H9 (cell line): ENCODE measurements around the gene KIF26B. TPM values are rescaled to one million over a fixed set of nuclear protein-coding genes. Genes with fewer than 3 reads are reported as not detected.

Experiments used
- DNase-seq: peaks from one replicate; pipeline ENCODE4 v3.0.0-alpha.2; 2017
- H2AFZ ChIP-seq: one replicate; pipeline ENCODE4 v1.6.1; 2013; ENCODE audit warnings: mild to moderate bottlenecking, low read length, control low read depth, moderate library complexity
- H2AK5ac ChIP-seq: 2 replicates; pipeline ENCODE4 v1.6.1; 2013; ENCODE audit warnings: low read length, control low read depth, mixed read lengths; ENCODE audit not compliant: insufficient read length
- H2BK120ac ChIP-seq: one replicate; pipeline ENCODE4 v1.6.1; 2013; ENCODE audit warnings: low read depth, mild to moderate bottlenecking, low read length, control low read depth, inconsistent platforms; ENCODE audit not compliant: poor library complexity, severe bottlenecking
- H2BK12ac ChIP-seq: 2 replicates; pipeline ENCODE4 v1.6.1; 2013; ENCODE audit warnings: low read length, control low read depth, mixed read lengths, low read depth; ENCODE audit not compliant: insufficient read length
- H2BK15ac ChIP-seq: 2 replicates; pipeline ENCODE4 v1.6.1; 2013; ENCODE audit warnings: low read depth, low read length, control low read depth
- H2BK20ac ChIP-seq: one replicate; pipeline ENCODE4 v1.6.1; 2013; ENCODE audit warnings: low read depth, mild to moderate bottlenecking, low read length, control low read depth, inconsistent platforms; ENCODE audit not compliant: poor library complexity, severe bottlenecking
- H2BK5ac ChIP-seq: 2 replicates; pipeline ENCODE4 v1.6.1; 2013; ENCODE audit warnings: low read length, control low read depth, mixed read lengths; ENCODE audit not compliant: insufficient read length
- H3K14ac ChIP-seq: 2 replicates; pipeline ENCODE4 v1.6.1; 2013; ENCODE audit warnings: low read length, control low read depth; ENCODE audit not compliant: insufficient read depth
- H3K18ac ChIP-seq: 2 replicates; pipeline ENCODE4 v1.6.1; 2013; ENCODE audit warnings: low read depth, mild to moderate bottlenecking, mixed read lengths, low read length, control low read depth; ENCODE audit not compliant: insufficient read length
- H3K23ac ChIP-seq: 2 replicates; pipeline ENCODE4 v1.6.1; 2013; ENCODE audit warnings: low read length, control low read depth, mixed read lengths, low read depth; ENCODE audit not compliant: insufficient read length
- H3K23me2 ChIP-seq: 2 replicates; pipeline ENCODE4 v1.6.1; 2013; ENCODE audit warnings: low read depth, mild to moderate bottlenecking, mixed read lengths, low read length, control low read depth; ENCODE audit not compliant: insufficient read length, poor library complexity, severe bottlenecking
- H3K27ac ChIP-seq: 2 replicates; pipeline ENCODE4 v1.5.1; 2013; ENCODE audit warnings: low read length, control low read depth, mixed read lengths, low read depth; ENCODE audit not compliant: insufficient read length
- H3K27me3 ChIP-seq: 2 replicates; pipeline ENCODE4 v1.6.1; 2013; ENCODE audit warnings: low read length, control low read depth, inconsistent platforms; ENCODE audit not compliant: insufficient read depth
- H3K4ac ChIP-seq: 2 replicates; pipeline ENCODE4 v1.6.1; 2013; ENCODE audit warnings: low read depth, mild to moderate bottlenecking, control low read depth, inconsistent platforms, low read length, moderate library complexity
- H3K4me1 ChIP-seq: 2 replicates; pipeline ENCODE4 v1.6.1; 2013; ENCODE audit warnings: low read length, control low read depth, inconsistent platforms; ENCODE audit not compliant: insufficient read depth
- H3K4me2 ChIP-seq: 2 replicates; pipeline ENCODE4 v1.6.1; 2013; ENCODE audit warnings: low read length, control low read depth, mixed read lengths; ENCODE audit not compliant: insufficient read length, insufficient read depth
- H3K56ac ChIP-seq: 2 replicates; pipeline ENCODE4 v1.6.1; 2013; ENCODE audit warnings: low read depth, mild to moderate bottlenecking, mixed read lengths, low read length, control low read depth; ENCODE audit not compliant: insufficient read length
- H3K79me1 ChIP-seq: 2 replicates; pipeline ENCODE4 v1.6.1; 2013; ENCODE audit warnings: low read depth, mild to moderate bottlenecking, moderate library complexity, low read length, control low read depth, inconsistent platforms; ENCODE audit not compliant: insufficient read depth, poor library complexity, severe bottlenecking
- H3K79me2 ChIP-seq: 2 replicates; pipeline ENCODE4 v1.6.1; 2013; ENCODE audit warnings: low read length, control low read depth, inconsistent platforms; ENCODE audit not compliant: insufficient read depth
- H3K9ac ChIP-seq: 2 replicates; pipeline ENCODE4 v1.6.1; 2013; ENCODE audit warnings: low read length, control low read depth, mixed read lengths; ENCODE audit not compliant: insufficient read length; ENCODE audit errors: extremely low read depth
- H3K9me3 ChIP-seq: one replicate; pipeline ENCODE4 v1.6.1; 2013; ENCODE audit warnings: low read depth, low read length, inconsistent platforms; ENCODE audit not compliant: control insufficient read depth
- H3T11ph ChIP-seq: one replicate; pipeline ENCODE4 v1.6.1; 2013; ENCODE audit warnings: mild to moderate bottlenecking, low read length, control low read depth, inconsistent platforms
- H4K20me1 ChIP-seq: one replicate; pipeline ENCODE4 v1.6.1; 2013; ENCODE audit not compliant: control insufficient read depth, insufficient read length, insufficient read depth
- H4K5ac ChIP-seq: 2 replicates; pipeline ENCODE4 v1.6.1; 2013; ENCODE audit warnings: low read depth, mild to moderate bottlenecking, mixed read lengths, low read length, control low read depth; ENCODE audit not compliant: insufficient read length
- H4K8ac ChIP-seq: replicated peaks from 2 replicates; pipeline ENCODE4 v1.6.1; 2013; ENCODE audit warnings: low read length, control low read depth, mixed read lengths, low read depth; ENCODE audit not compliant: insufficient read length
- H4K91ac ChIP-seq: 2 replicates; pipeline ENCODE4 v1.6.1; 2013; ENCODE audit warnings: low read depth, mild to moderate bottlenecking, moderate library complexity, mixed read lengths, low read length, control low read depth; ENCODE audit not compliant: insufficient read length
- H3K27ac Mint-ChIP-seq, 3 experiments: 2 replicates in 2 of 3; 3 replicates in 1 of 3; pipeline ENCODE4 v1.8.0; 2020 to 2021; ENCODE audit warnings: mixed read lengths in 3 of 3, mild to moderate bottlenecking in 1 of 3, moderate library complexity in 1 of 3
- H3K27me3 Mint-ChIP-seq: 2 replicates; pipeline ENCODE4 v1.8.0; 2021; ENCODE audit warnings: low read depth, mild to moderate bottlenecking, moderate library complexity, mixed read lengths
- H3K36me3 Mint-ChIP-seq, 3 experiments: 2 replicates in 2 of 3; 3 replicates in 1 of 3; pipeline ENCODE4 v1.8.0; 2020 to 2021; ENCODE audit warnings: low read depth in 3 of 3, mixed read lengths in 3 of 3; ENCODE audit not compliant: insufficient read depth in 1 of 3
- H3K4me1 Mint-ChIP-seq, 2 experiments: 2 replicates each; pipeline ENCODE4 v1.8.0; 2020; ENCODE audit warnings: mixed read lengths in 2 of 2
- H3K4me3 Mint-ChIP-seq, 2 experiments: 2 replicates in 1 of 2; 3 replicates in 1 of 2; pipeline ENCODE4 v1.8.0; 2020 to 2021; ENCODE audit warnings: mild to moderate bottlenecking in 2 of 2, mixed read lengths in 2 of 2, moderate library complexity in 1 of 2
- H3K9me3 Mint-ChIP-seq, 2 experiments: 2 replicates in 1 of 2; 3 replicates in 1 of 2; pipeline ENCODE4 v1.8.0; 2020; ENCODE audit warnings: mild to moderate bottlenecking in 2 of 2, mixed read lengths in 2 of 2, moderate library complexity in 1 of 2
- CTCF ChIP-seq: fragments of 200-600 bp; sonication (generic); conservative IDR thresholded peaks from 3 replicates; pipeline ENCODE4 v1.8.0; 2021; ENCODE audit warnings: antibody characterized with exemption, mild to moderate bottlenecking
- WGBS: extraction: QIAGEN DNeasy Blood & Tissue Kit; methylation state at CpG from one replicate; pipeline ENCODE4 v1.1.7; 2013; ENCODE audit warnings: missing lambda C conversion rate, low lambda C conversion rate, mixed read lengths; ENCODE audit not compliant: insufficient read length; ENCODE audit errors: extremely low coverage; 5-methylcytosine and 5-hydroxymethylcytosine counted together
- total RNA-seq: library from RNA; stranded (reverse); gene quantifications from 2 replicates; pipeline ENCODE4 v1.2.1, GENCODE V29; 2021

Gene KIF26B
- total RNA-seq, 1 experiment from 2014 or later = 0.13 TPM

GRCh38 chr1:245440922-245441321 is 286.1 kb downstream of the KIF26B start:
- no peak overlapping the region for H2BK120ac ChIP-seq
- no peak overlapping the region for H3K14ac ChIP-seq
- Mint-ChIP-seq H3K9me3 (peaks cover 0 to 2% of the 10 kb centered on the region in 2 experiments; a peak in 1 of 5 replicates), H3K4me1 (0 out of 4 replicates have a peak, but pooled peaks cover 0 to 2% of the 10 kb centered on the region in 2 experiments), H3K36me3 (no peaks in the 10 kb centered on the region), H3K4me3 (no peak overlapping the region), H3K27me3 (no peaks in the 10 kb centered on the region; the same call in 1 of the 2 replicates), H3K27ac (no peak overlapping the region)
- H3K4ac ChIP-seq = no peak overlapping the region
- H2AK5ac ChIP-seq = no peak overlapping the region
- no peaks in the 10 kb centered on the region for H3K23me2 ChIP-seq
- no peaks in the 10 kb centered on the region for H3K79me2 ChIP-seq
- H3K23ac ChIP-seq = no peak overlapping the region
- no peak overlapping the region for H2BK5ac ChIP-seq
- no peak overlapping the region for H3T11ph ChIP-seq
- H3K27ac ChIP-seq = no peak overlapping the region
- no peak overlapping the region for H4K91ac ChIP-seq
- H3K9ac ChIP-seq = no peak overlapping the region
- no peaks in the 10 kb centered on the region for H4K20me1 ChIP-seq
- no peaks in the 10 kb centered on the region for H3K79me1 ChIP-seq
- no peaks in the 10 kb centered on the region for H3K9me3 ChIP-seq
- WGBS = no CpG with 5 or more reads among the region's 7 CpGs
- H2BK15ac ChIP-seq = no peak overlapping the region
- H4K8ac ChIP-seq = no peak overlapping the region
- H2BK12ac ChIP-seq = no peak overlapping the region
- no peak overlapping the region for H3K18ac ChIP-seq
- H3K4me2 ChIP-seq = no peak overlapping the region
- no peak for TF ChIP-seq CTCF
- H3K4me1 ChIP-seq = no peaks in the 10 kb centered on the region
- H4K5ac ChIP-seq = no peak overlapping the region
- no peak for DNase-seq
- no peaks in the 10 kb centered on the region for H3K27me3 ChIP-seq
- H3K56ac ChIP-seq = no peak overlapping the region
- H2AFZ ChIP-seq = no peak overlapping the region
- no peak overlapping the region for H2BK20ac ChIP-seq
